Smooth muscle cell of the umbilical artery (primary cell): ENCODE data around the gene ZNF585A. TPM values are rescaled to one million over a fixed set of nuclear protein-coding genes. Genes with fewer than 3 reads are reported as not detected.

Source experiments
- total RNA-seq: library from RNA; depleted of rRNA; stranded (reverse); fragments of >200 nt; gene quantifications from 2 replicates; pipeline ENCODE4 v1.2.3, GENCODE V29; 2014

ZNF585A gene
- total RNA-seq, result 7.7 and 8.0 TPM in 2 replicates

DNA sequence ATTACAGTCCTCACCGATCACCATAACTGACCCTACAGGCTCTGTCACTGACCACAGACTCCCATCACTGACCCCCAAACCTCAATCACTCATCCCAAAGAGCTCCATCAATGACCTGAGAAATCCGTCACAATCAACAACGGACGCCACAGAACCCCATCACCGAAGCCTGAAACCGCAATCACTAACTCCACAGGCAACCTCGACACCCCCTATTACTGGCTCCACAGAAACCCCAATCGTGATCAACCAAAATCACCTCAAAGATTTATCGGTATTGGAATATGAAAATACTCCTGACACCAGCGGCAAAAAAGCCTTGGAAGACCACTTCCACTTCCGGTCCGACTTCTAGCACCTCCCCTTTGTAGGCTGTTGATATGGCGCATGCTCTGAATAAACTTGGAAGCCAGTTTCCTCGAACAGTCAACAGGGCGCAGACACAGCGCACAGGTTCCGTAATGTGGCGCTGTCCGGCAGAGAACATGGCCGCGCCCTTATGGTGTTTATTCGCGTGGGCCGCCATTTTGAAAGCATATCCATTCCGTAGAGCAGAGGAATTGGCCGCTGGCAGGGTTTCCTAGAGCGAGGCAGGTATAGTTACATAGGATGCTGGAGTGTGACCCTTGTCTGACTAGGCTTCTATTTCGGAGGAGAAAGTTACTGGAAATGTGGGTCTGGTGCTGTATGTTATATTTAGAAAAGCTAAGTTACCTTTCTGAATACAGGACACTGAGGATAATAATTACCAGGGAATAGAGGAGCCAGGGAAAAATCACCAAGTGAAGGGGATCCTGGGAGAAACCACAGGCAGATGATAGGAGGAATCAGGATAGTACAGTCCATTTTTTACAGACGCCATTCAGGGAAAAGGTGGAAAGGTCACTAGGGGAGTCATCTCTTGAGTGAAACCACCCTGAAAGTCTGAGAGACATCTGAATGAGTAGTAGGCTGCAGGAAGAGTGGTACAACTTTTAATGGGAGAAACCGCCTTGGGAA is at the start of gene ZNF585A:
Gene ZNF585A, minus strand, starts transcription at position 328 of the 999 bp plus-strand sequence. CDS start 2,785 bp downstream, outside the sequence.

GRCh38 chr19:37217775-37218591 is 45.5 kb upstream of the ZNF585A start, which contains the start of gene ZNF383:
Gene ZNF383, plus strand, starts transcription at chr19:37218214. Its CDS starts 12,240 bp downstream, at chr19:37230454.

Other genes with a start within 250 kb of the ZNF585A start
- 6.9 and 10.4 TPM in 2 replicates for gene ZNF420, start 94.3 kb downstream of the ZNF585A start, total RNA-seq
- gene ZNF585B, start 37.8 kb upstream of the ZNF585A start, total RNA-seq, result 19.6 and 19.9 TPM in 2 replicates
- gene ZNF383, start 45.5 kb upstream of the ZNF585A start, total RNA-seq, result 5.9 and 6.1 TPM in 2 replicates
- 4.2 and 4.8 TPM in 2 replicates for gene ZNF527, start 198.4 kb upstream of the ZNF585A start, total RNA-seq